Heart left ventricle (tissue), 16 donors: ENCODE measurements around the gene OTUD6A. TPM values are rescaled to one million over a fixed set of nuclear protein-coding genes. Genes with fewer than 3 reads are reported as not detected.

ENCODE experiments used
- ATAC-seq, 4 donors: fragments of 200-7000 bp; cut with Tn5 transposase; one replicate each; pipeline ENCODE4 v1.9.1; 2020 to 2022; ENCODE audit warnings: moderate library complexity in 4 of 4, mild to moderate bottlenecking in 3 of 4, moderate number of reproducible peaks in 1 of 4
- DNase-seq, 5 donors: peaks; one replicate each; pipeline ENCODE4 v3.0.0-alpha.2; 2020
- H3K27ac ChIP-seq, 12 donors: fragments of 200-600 bp; sonication (generic) in 4 of 12; one replicate each; pipeline versions ENCODE4 v1.5.0 to v1.8.0; 2016 to 2022; ENCODE audit warnings: mild to moderate bottlenecking in 2 of 12
- H3K27me3 ChIP-seq, 9 donors: fragments of 200-600 bp; sonication (generic) in 2 of 9; one replicate each; pipeline versions ENCODE4 v1.5.1 to v1.8.0; 2016 to 2022; ENCODE audit warnings: mild to moderate bottlenecking in 3 of 9
- H3K36me3 ChIP-seq, 9 donors: fragments of 200-600 bp; sonication (generic) in 2 of 9; one replicate each; pipeline versions ENCODE4 v1.5.0 to v1.8.0; 2018 to 2022; ENCODE audit warnings: mild to moderate bottlenecking in 2 of 9
- H3K4me1 ChIP-seq, 12 donors: fragments of 200-600 bp; sonication (generic) in 4 of 12; one replicate each; pipeline versions ENCODE4 v1.5.0 to v1.8.0; 2016 to 2022; ENCODE audit warnings: mild to moderate bottlenecking in 3 of 12
- H3K4me3 ChIP-seq, 12 donors: fragments of 200-600 bp; sonication (generic) in 4 of 12; one replicate each; pipeline versions ENCODE4 v1.5.0 to v1.8.0; 2017 to 2022; ENCODE audit warnings: mild to moderate bottlenecking in 9 of 12, moderate library complexity in 4 of 12
- H3K9me3 ChIP-seq, 12 donors: fragments of 200-600 bp; sonication (generic) in 4 of 12; one replicate each; pipeline versions ENCODE4 v1.5.0 to v1.8.0; 2016 to 2022; ENCODE audit warnings: mild to moderate bottlenecking in 1 of 12
- POLR2A ChIP-seq, 2 donors: fragments of 450-650 bp; IDR thresholded peaks; one replicate each; pipeline ENCODE4 v1.6.1; 2017; ENCODE audit warnings: antibody characterized with exemption in 2 of 2, mild to moderate bottlenecking in 2 of 2, moderate library complexity in 2 of 2
- WGBS, 4 donors: extraction: QIAGEN DNeasy Blood & Tissue Kit in 2 of 4; methylation state at CpG; one replicate each; pipeline versions ENCODE4 v1.1.5 to v1.1.7; 2013 to 2018; 5-methylcytosine and 5-hydroxymethylcytosine counted together
- intact Hi-C, 10 donors: fragments of 100-400 bp; cut with DNase I; formaldehyde crosslinking; loops; one replicate each; pipeline versions ENCODE4 v1.11.1 to v1.14.2; 2022
- polyA plus RNA-seq, 2 donors: library from polyadenylated mRNA; stranded (reverse); fragments of 200-250 nt; gene quantifications; one replicate each; pipeline ENCODE4 v1.2.3, GENCODE V29; 2013
- total RNA-seq, 9 donors: library from RNA; depleted of rRNA in 2 of 9; stranded (reverse); fragments of >200 nt in 2 of 9; fragmentation: NEBNext Ultra II Directional in 3 of 9; extraction: Animal tissue kit (Norgen Biotek cat#: 25700) in 3 of 9; gene quantifications; one replicate each; pipeline versions ENCODE4 v1.1.0 to v1.2.4, GENCODE V29; 2016 to 2023
- TF ChIP-seq, protein P1 (sequence below), 12 donors: fragments of 200-600 bp; sonication (generic) in 4 of 12; IDR thresholded peaks; one replicate each; pipeline versions ENCODE4 v1.5.0 to v1.8.0; 2018 to 2022; ENCODE audit warnings: antibody characterized with exemption in 12 of 12, mild to moderate bottlenecking in 5 of 12
- donor health status: ischemic (EF 13 %, LVEDD 7.1; RV severe dilation, severe dysfunction).
- donor health status: healthy with polysubstance abuse.
- donor health status: DM: no; HTN: yes; CAD: no.
- donor health status: DM: no; HTN: no; CAD: no.
- donor health status: ischemic (EF 25% LVEDD 6.9; RV normal size, moderate dysfunction).
- donor health status: ischemic (EF 25% LVEDD 5.7; RV mildly dilated, moderate dysfunction).
- donor health status: healthy.
- donor health status: DM: yes; HTN: yes; CAD: no.
- donor health status: ischemic (EF 35%, LVEDD 5.7; RV mildly dilated, moderate dysfunction).
- donor health status: nonischemic (EF 11% LVEDD 7.7; RV severe dilation, severe dysfunction).
- donor health status: DM: yes; HTN: yes; CAD: no.
- donor health status: PGD.
- donor health status: ischemic (EF 29% LVEDD 5.4; RV normal size, mild dysfunction).
- donor health status: nonischemic (EF 23%, LVEDD 6.1; RV moderate dilation, normal function).

Gene OTUD6A
- total and polyA plus RNA-seq, 11 donors: not detected

DNA sequence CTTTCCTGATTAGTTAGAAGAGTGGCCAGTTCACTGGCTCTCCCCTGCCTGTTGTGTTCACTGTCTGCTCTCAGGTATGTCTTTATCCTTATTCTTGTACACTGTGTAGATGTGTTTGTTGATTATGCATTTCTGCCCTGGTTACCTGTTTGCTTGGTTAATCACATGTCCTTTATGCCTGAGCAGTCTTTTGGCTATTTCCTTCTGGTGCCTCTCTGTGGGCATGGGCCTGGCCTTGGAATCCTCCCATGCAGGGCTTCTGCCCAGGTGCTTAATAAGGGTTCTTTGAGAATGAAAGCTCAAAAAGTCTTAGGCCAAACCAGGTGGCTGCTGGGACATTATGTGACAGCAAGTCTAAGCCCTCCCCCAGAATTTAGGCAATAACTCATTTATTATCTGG, 26.5 kb downstream of the OTUD6A start:
- Histone ChIP-seq H3K4me1 (peaks cover 0 to 21% (median 0%) of the 10 kb centered on the region in 12 donors), H3K27me3 (peaks cover 0 to 3% (median 0%) of the 10 kb centered on the region in 9 donors), H3K27ac (no peak overlapping the region), H3K4me3 (no peak overlapping the region), H3K36me3 (no peaks in the 10 kb centered on the region), H3K9me3 (no peaks in the 10 kb centered on the region)
- TF ChIP-seq, protein P1, sequence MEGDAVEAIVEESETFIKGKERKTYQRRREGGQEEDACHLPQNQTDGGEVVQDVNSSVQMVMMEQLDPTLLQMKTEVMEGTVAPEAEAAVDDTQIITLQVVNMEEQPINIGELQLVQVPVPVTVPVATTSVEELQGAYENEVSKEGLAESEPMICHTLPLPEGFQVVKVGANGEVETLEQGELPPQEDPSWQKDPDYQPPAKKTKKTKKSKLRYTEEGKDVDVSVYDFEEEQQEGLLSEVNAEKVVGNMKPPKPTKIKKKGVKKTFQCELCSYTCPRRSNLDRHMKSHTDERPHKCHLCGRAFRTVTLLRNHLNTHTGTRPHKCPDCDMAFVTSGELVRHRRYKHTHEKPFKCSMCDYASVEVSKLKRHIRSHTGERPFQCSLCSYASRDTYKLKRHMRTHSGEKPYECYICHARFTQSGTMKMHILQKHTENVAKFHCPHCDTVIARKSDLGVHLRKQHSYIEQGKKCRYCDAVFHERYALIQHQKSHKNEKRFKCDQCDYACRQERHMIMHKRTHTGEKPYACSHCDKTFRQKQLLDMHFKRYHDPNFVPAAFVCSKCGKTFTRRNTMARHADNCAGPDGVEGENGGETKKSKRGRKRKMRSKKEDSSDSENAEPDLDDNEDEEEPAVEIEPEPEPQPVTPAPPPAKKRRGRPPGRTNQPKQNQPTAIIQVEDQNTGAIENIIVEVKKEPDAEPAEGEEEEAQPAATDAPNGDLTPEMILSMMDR (IDR thresholded peaks at IDR 0.05): no peak
- no peak for TF ChIP-seq POLR2A (IDR thresholded peaks at IDR 0.05)
- no peak for DNase-seq
- no peak for ATAC-seq
- intact Hi-C loops: no loop called here

DNA sequence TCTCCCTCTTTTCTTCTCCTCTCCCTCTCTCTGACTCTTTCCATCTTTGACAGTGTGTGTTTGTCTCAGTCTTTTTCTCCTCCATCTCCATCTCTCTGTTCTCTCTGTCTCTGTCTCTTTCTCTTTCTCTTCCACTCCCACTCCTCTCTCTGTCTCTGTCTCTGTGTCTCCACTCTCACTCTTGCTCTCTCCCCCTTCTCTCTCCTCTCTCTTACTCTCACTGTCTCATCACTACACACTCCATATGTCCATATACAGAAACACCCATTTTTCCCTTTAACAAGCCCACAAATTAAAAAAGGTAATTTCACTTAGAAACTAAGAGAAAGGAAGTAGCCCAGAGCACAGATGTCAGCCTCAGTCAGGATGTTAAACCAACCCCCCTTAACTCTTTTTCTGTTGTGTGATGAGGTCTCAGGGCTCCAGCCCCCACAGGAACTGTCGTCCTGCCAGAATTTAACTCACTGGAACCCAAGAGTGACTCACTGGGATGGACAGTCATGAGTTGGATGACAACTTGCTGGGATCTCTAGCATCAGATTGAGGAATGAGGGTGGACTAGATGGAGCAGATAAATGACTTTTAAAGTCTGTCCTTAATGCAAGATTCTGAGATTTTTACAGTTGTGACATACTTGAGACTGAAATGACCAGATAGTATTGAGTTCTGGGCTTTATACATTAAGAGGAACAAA, 27.5 kb downstream of the OTUD6A start:
- TF ChIP-seq, protein P1 (IDR thresholded peaks at IDR 0.05): no peak
- TF ChIP-seq POLR2A (IDR thresholded peaks at IDR 0.05): no peak
- no peaks in the 10 kb centered on the region for H3K36me3 ChIP-seq
- no peak overlapping the region for H3K4me3 ChIP-seq
- intact Hi-C loops: loop anchor here in 5 of 10 donors (10.0 kb wide), 4 partner anchors 475 to 665 kb away; partner anchors contain the start of gene EDA (in 1 of the 5)
- H3K27me3 ChIP-seq: peaks cover 0 to 3% (median 0%) of the 10 kb centered on the region in 9 donors
- ATAC-seq (no peak), DNase-seq (peak in 1 of 5 donors; percentile 10)
- no peak overlapping the region for H3K27ac ChIP-seq
- H3K4me1 ChIP-seq: peaks cover 0 to 12% (median 0%) of the 10 kb centered on the region in 12 donors
- WGBS, 4 donors: 9 to 43% (median 41%) methylated on average over 1 of the region's 1 CpG
- H3K9me3 ChIP-seq: no peaks in the 10 kb centered on the region

DNA sequence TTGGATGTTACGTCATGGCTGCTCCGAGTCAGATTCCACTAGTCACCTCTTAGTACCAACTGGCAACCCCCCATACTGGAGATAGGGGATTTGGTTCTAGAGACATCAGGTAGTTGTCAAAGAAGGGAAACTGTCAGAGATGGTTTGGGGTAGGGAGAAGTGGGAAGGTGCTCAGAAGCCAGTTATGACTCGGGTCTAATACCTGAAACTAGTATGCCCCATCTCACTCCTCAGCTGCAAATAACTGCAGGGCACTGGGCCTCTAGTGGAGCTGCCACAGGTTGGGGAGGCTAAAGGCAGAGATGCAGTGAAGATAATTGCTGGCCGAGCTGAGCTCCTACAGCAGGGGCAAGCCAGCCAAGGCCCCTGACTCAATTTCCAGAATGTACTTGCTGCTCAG, 30.0 kb downstream of the OTUD6A start:
- Histone ChIP-seq H3K36me3 (no peaks in the 10 kb centered on the region), H3K27me3 (peaks cover 0 to 3% (median 0%) of the 10 kb centered on the region in 9 donors), H3K9me3 (no peaks in the 10 kb centered on the region), H3K27ac (no peak overlapping the region), H3K4me3 (no peak overlapping the region), H3K4me1 (peaks cover 0 to 11% (median 0%) of the 10 kb centered on the region in 12 donors)
- 69 to 85% (median 75%) methylated on average over 4 of the region's 4 CpGs for WGBS, 4 donors
- no peak for ATAC-seq
- DNase-seq: no peak
- no peak for TF ChIP-seq POLR2A (IDR thresholded peaks at IDR 0.05)
- TF ChIP-seq, protein P1 (IDR thresholded peaks at IDR 0.05): no peak
- intact Hi-C loops: loop anchor here in 5 of 10 donors (10.0 kb wide), 4 partner anchors 477 to 667 kb away; partner anchors contain the start of gene EDA (in 1 of the 5)

DNA sequence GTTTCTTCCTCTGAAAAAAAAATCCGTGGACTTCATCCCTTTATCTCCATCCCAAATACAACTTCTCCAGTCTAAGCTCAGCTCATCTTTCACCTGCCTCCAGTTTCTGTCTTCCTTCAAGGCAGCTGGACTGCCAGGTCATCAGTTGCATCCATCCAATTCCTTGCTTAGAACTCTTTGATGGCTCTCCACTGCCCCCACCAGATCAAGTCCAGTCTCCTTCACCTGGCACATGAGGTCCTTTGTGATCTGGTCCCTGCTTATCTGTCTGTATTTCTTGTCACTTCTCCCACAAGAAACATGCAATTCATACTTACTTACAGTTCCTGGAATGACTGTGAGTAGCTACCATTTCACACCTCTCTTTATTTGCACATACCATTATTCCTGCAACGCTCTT, 33.8 kb downstream of the OTUD6A start:
- no peak overlapping the region for H3K4me3 ChIP-seq
- DNase-seq (no peak), ATAC-seq (no peak)
- H3K27ac ChIP-seq: no peak overlapping the region
- no peaks in the 10 kb centered on the region for H3K36me3 ChIP-seq
- intact Hi-C loops: loop anchor here (1.0 to 10.0 kb wide), 17 partner anchors 59 to 1274 kb away; partner anchors contain the start of gene EDA (in 2 of the 10)
- no peak for TF ChIP-seq POLR2A (IDR thresholded peaks at IDR 0.05)
- TF ChIP-seq, protein P1 (IDR thresholded peaks at IDR 0.05): peak in 5 of 12 donors; percentile 10 to 37 (median 13)
- 66 to 79% (median 72%) methylated on average over 2 of the region's 2 CpGs for WGBS, 4 donors
- H3K4me1 ChIP-seq: no peaks in the 10 kb centered on the region
- H3K9me3 ChIP-seq: no peaks in the 10 kb centered on the region
- peaks cover 0 to 4% (median 0%) of the 10 kb centered on the region in 9 donors for H3K27me3 ChIP-seq
